ENCODE data around the gene LRP5.
"Not testable (repeated sequence)": the region's sequence is repeated elsewhere in the genome, so short reads cannot be mapped to it uniquely, and the experiment has no call there.

LRP5 gene

GRCh38 chr11:68471360-68472340 is 159.3 kb downstream of the LRP5 start:
- DNase-seq: peak; percentile 10

DNA sequence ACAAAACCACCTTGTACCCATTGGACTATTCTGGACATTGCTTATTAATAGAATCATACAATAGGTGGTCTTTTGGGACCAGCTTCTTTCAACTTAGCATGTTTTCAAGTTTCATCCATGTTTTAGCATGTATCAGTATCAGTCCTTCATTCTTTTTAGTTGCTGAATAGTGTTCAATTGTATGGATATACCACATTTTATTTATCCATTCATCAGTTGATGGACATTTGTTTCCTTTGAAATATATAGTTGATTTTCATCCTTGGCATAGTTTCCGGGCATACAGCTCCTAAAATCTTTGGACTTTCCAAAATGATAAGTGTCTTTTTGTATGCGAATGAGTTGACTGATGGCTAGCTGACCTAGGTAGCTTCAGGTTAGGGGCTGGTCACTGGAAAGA is 160.4 kb downstream of the LRP5 start:
- DNase-seq: no peak

DNA sequence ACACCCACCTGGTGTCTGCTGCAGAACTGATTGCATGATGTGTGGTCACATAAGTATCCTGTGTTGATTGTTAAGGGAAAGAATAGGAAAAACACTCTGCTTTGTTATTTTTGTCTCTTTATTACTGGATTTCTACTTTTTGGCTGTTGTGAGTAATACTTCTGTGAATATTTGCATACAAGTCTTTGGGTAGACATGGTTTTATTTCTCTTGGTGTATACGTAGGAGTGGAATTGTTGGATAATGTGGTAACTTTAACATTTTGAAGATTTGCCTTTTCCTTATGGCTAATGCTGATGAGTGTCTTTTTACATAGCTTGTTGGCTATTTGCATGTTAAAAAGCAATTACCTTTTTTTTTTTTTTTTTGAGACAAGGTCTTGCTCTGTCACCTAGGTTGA is 161.3 kb downstream of the LRP5 start:
- no peak for DNase-seq

DNA sequence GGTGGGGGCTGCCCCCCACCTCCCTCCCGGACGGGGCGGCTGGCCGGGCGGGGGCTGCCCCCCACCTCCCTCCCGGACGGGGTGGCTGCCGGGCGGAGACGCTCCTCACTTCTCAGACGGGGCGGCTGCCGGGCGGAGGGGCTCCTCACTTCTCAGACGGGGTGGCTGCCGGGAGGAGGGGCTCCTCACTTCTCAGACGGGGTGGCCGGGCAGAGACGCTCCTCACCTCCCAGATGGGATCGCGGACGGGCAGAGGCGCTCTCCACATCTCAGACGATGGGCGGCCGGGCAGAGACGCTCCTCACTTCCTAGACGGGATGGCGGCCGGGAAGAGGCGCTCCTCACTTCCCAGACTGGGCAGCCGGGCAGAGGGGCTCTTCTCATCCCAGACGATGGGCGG is 163.2 kb downstream of the LRP5 start:
- DNase-seq: not testable (repeated sequence)

DNA sequence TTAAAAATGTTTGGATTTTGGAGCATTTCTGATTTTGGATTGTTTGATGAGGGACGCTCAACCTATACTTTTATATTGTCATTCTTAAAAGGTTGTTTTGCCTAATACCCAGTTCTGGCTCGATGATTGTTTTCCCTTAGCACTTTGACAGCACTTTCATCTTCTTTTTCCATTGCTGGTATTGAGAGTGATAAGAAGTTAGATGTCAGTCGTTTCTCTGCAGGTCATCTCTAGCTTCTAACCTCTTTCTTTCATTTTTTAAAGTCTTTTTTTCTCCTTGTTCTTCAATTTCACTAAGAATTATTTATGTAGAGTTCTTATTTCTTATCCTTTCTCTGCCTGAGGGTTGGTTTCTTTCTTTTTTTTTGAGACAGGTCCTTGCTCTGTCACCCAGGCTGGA is 167.0 kb downstream of the LRP5 start:
- DNase-seq: no peak

DNA sequence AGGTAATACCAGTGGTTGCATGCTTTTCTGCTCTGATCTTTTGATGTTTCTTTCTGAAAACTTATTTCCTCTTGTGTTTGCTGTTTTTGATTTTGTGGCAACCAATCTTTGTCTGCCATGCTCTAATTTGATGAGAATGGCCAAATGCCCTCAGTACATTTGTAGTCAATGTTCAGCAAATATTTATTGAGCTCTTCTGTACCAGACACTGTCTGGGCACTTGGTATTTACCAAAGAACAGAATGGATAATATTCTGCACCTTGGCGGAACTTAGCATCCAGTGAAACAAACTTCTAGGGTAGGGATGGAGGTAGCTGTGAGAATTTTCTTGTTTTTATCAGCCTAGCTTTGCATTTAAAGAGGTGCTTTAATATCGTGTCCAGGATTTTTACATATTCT is 167.8 kb downstream of the LRP5 start:
- no peak for DNase-seq

DNA sequence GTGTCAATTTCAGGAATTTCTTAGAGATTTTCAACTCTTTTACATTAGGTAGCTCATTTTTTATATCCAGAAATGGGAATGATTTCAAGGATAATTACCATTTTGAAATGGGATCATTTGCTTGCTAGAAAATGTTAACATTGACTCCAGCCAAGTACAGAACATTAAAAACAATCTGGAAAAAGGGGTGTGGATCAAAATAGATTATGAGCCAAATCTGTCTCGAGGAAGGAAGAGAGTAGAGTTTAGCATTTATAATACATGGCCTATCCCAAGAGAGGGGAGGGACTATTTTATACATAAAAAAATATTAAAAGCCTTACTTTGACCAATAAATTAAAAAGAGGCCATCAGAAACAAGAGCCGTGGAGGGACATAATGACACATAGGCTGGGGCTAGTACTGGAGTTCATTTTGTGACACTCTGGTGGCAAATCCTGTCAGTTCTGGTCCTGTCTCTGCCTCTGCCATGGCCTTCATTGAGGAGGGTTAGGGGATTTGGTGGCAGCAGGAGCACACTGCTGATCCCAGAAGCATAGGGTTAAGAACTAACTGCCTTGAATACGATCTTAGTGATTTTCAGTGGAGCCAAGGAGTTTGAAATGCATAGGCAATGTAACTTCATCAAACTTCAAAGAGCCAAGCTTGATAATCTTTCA is 168.6 kb downstream of the LRP5 start:
- no peak for DNase-seq

DNA sequence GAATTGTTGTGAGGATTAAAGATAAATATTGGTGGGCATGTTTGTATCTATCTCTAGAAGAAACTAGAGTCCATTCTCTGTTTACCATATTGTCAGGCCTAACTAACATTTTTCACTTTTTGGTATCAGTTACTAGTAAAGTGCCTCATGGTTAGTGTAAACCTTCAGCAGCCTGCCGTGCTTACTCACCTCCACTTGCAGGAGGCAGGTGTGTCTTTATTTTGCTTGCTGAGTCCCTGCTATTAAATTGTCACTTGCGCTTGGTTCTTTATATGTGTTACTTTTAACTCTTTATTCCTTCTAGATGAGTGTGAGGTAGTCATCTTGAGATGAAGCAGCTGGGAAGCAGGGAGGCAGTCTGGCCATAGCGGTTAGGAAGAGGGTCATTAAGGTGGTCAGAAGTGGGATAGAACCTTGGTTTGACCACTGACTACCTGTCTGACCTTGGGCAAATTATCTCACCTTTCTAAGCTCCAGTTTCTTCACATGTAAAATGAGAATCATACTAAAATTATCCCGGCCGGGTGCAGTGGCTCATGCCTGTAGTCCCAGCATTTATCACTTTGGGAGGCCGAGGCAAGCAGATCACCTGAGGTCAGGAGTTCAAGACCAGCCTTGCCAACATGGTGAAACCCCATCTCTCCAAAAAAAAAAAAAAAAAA is 169.3 kb downstream of the LRP5 start:
- DNase-seq: no peak

DNA sequence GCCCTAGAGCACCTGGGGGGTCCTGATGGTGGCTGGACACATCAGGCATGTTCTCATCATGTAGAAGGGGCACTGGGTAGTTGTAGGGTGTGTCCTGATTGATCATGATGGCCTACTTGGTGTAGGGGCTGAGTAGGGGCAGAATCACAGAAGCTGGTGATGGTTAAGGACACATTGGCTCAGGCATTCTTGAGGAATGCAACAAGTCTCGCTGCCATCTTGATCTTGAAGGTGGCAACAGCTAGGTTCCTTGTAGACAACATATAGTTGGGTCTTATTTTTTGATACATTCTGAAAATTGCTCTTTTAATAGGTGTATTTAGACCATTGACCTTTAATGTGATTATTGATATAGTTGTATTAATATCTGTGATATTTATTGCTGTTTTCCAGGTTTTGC is 176.2 kb downstream of the LRP5 start:
- DNase-seq: no peak

DNA sequence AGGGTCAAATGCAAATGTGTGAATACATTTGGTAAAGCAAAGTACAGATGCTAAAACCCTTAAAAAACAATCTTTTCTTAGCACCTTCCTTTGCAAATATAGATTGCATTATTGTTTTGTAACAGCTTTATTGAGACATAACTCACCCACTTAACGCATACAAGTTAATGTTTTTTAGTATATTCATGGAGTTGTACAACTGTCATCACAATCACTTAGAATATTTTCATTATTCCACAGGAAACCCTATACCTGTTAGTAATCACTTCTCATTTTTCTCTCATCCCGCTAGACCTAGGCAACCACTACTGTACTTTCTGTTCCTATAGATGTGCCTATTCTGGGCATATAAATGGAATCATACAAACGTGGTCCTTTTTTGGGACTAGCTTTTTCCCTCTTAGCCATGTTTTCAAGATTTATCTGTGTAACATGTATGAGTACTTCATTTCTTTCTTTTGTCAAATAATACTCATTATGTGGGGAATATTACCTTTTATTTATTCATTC is 182.9 kb downstream of the LRP5 start:
- DNase-seq: no peak

GRCh38 chr11:68495872-68496271 is 183.5 kb downstream of the LRP5 start:
- DNase-seq: no peak

- DNase-seq: no peak
Observed at GRCh38 chr11:68497761-68498160, 185.4 kb downstream of the LRP5 start.

DNA sequence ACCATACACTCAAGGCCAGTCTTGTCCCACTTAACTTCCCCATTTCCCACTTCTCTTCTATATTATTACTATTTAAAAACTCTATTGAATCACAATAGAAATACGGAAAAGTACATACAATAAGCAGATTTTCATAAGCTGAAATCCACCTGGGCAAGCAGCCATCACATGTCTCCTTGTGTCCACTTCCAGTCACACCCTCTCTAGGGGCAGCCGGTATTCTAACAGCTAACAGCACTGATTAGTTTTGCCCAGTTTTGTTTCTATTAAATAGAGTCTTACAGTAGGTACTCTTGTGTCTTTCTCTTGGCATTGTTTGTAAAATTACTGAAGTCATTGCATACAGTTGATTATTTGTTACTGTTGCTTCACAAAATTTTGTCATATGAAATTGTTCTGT is 185.9 kb downstream of the LRP5 start:
- DNase-seq: no peak

All from effector CD8-positive, alpha-beta T cell (primary cell).